Fibroblast of lung (primary cell): ENCODE results near the gene TMEM117. TPM values are rescaled to one million over a fixed set of nuclear protein-coding genes. Genes with fewer than 3 reads are reported as not detected.

Experiments used
- DNase-seq, 2 donors: peaks; one replicate each; pipeline versions ENCODE4 v3.0.0 to v3.0.0-alpha.2; 2010; ENCODE audit warnings: low read depth in 2 of 2
- H2AFZ ChIP-seq: 2 replicates; pipeline ENCODE4 v1.5.1; 2012; ENCODE audit warnings: low read length, control low read depth, inconsistent platforms
- H3K27ac ChIP-seq: 2 replicates; pipeline ENCODE4 v1.5.1; 2011; ENCODE audit warnings: low read length, control low read depth; ENCODE audit not compliant: insufficient read depth
- H3K27me3 ChIP-seq: 2 replicates; pipeline ENCODE4 v1.5.1; 2011; ENCODE audit warnings: mild to moderate bottlenecking, low read length; ENCODE audit not compliant: control insufficient read depth, insufficient read depth
- H3K36me3 ChIP-seq: 2 replicates; pipeline ENCODE4 v1.5.1; 2011; ENCODE audit warnings: low read length; ENCODE audit not compliant: control insufficient read depth, insufficient read depth
- H3K4me1 ChIP-seq: 2 replicates; pipeline ENCODE4 v1.5.1; 2011; ENCODE audit warnings: low read length; ENCODE audit not compliant: control insufficient read depth, insufficient read depth; ENCODE audit errors: extremely low read depth
- H3K4me2 ChIP-seq: 2 replicates; pipeline ENCODE4 v1.5.1; 2011; ENCODE audit warnings: low read length, control low read depth; ENCODE audit not compliant: insufficient read depth; ENCODE audit errors: extremely low read depth
- H3K4me3 ChIP-seq, 4 experiments: fragments of 200-600 bp in 1 of 4; sonication (generic) in 1 of 4; replicated peaks in 1 of 4; 2 replicates each; pipeline ENCODE4 v1.5.1; 2011 to 2016; ENCODE audit warnings: low read length in 4 of 4, low read depth in 3 of 4, mild to moderate bottlenecking in 3 of 4, control low read depth in 2 of 4, inconsistent platforms in 1 of 4, mixed read lengths in 1 of 4; ENCODE audit not compliant: insufficient read depth in 1 of 4; ENCODE audit errors: control extremely low read depth in 1 of 4
- H3K79me2 ChIP-seq: 2 replicates; pipeline ENCODE4 v1.5.1; 2012; ENCODE audit warnings: mild to moderate bottlenecking, low read length, inconsistent platforms; ENCODE audit not compliant: control insufficient read depth, insufficient read depth
- H3K9ac ChIP-seq: 2 replicates; pipeline ENCODE4 v1.5.1; 2011; ENCODE audit warnings: mild to moderate bottlenecking, low read length, control low read depth; ENCODE audit not compliant: insufficient read depth
- H3K9me3 ChIP-seq: 2 replicates; pipeline ENCODE4 v1.5.1; 2012; ENCODE audit warnings: low read depth, low read length; ENCODE audit not compliant: control insufficient read depth, insufficient read depth
- H4K20me1 ChIP-seq: 2 replicates; pipeline ENCODE4 v1.5.1; 2011; ENCODE audit warnings: low read length; ENCODE audit not compliant: control insufficient read depth, insufficient read depth; ENCODE audit errors: extremely low read depth
- CTCF ChIP-seq, 2 donors: IDR thresholded peaks in 1 of 2; conservative IDR thresholded peaks in 1 of 2; 1 replicate in 1 of 2; 2 replicates in 1 of 2; pipeline ENCODE4 v1.5.1; 2011 to 2012; ENCODE audit warnings: low read length in 2 of 2, control low read depth in 1 of 2, inconsistent platforms in 1 of 2, low read depth in 1 of 2, mild to moderate bottlenecking in 1 of 2
- EZH2 ChIP-seq: IDR thresholded peaks from 2 replicates; pipeline ENCODE4 v1.5.1; 2012; ENCODE audit warnings: low read length, control low read depth, mild to moderate bottlenecking; ENCODE audit errors: missing control alignments
- polyA plus RNA-seq, 2 donors: library from polyadenylated mRNA; depleted of rRNA in 1 of 2; stranded (reverse) in 1 of 2; unstranded in 1 of 2; fragments of >200 nt; gene quantifications; 2 replicates each; pipeline ENCODE4 v1.2.1, GENCODE V29; 2011 to 2012; ENCODE audit warnings: missing spikeins in 1 of 2
- total RNA-seq: library from RNA; depleted of rRNA; stranded (reverse); fragments of >200 nt; gene quantifications from 2 replicates; pipeline ENCODE4 v1.2.1, GENCODE V29; 2014

Gene TMEM117
- total and polyA plus RNA-seq, 2 donors (not counting 1 experiment from before 2014, with no cell fraction given), result 7.6 to 7.8 TPM

GRCh38 chr12:43914391-43914790 is 78.5 kb downstream of the TMEM117 start:
- Histone ChIP-seq H3K27me3 (no peaks in the 10 kb centered on the region), H4K20me1 (no peaks in the 10 kb centered on the region), H3K4me2 (no peak overlapping the region), H3K36me3 (no peaks in the 10 kb centered on the region), H3K79me2 (no peaks in the 10 kb centered on the region), H3K4me3 (no peak overlapping the region), H3K27ac (no peak overlapping the region), H3K4me1 (no peaks in the 10 kb centered on the region), H3K9ac (no peak overlapping the region), H3K9me3 (no peaks in the 10 kb centered on the region), H2AFZ (no peak overlapping the region)
- TF ChIP-seq CTCF (conservative IDR thresholded peaks at IDR 0.05 in 1 of 2, IDR thresholded peaks at IDR 0.05 in 1 of 2; ENCODE audit: low read depth in 1 of 2, low read length in 2 of 2) (no peak), EZH2 (no peak)
- DNase-seq, result no peak

- no peaks in the 10 kb centered on the region for H3K9me3 ChIP-seq
- no peak overlapping the region for H3K27ac ChIP-seq
- H4K20me1 ChIP-seq, result no peaks in the 10 kb centered on the region
- no peaks in the 10 kb centered on the region for H3K79me2 ChIP-seq
- H3K4me2 ChIP-seq, result no peak overlapping the region
- TF ChIP-seq EZH2, result no peak
- peak in 1 of 2 donors; percentile 15 for TF ChIP-seq CTCF (conservative IDR thresholded peaks at IDR 0.05 in 1 of 2, IDR thresholded peaks at IDR 0.05 in 1 of 2; ENCODE audit: low read depth in 1 of 2, low read length in 2 of 2)
- H3K4me1 ChIP-seq, result no peaks in the 10 kb centered on the region
- H3K9ac ChIP-seq, result no peak overlapping the region
- no peak overlapping the region for H3K4me3 ChIP-seq
- H3K36me3 ChIP-seq, result no peaks in the 10 kb centered on the region
- peak; percentile 1 to 6 for DNase-seq
- H2AFZ ChIP-seq, result no peak overlapping the region
- no peaks in the 10 kb centered on the region for H3K27me3 ChIP-seq
Measured at GRCh38 chr12:43914923-43915468, 79.1 kb downstream of the TMEM117 start.

- Histone ChIP-seq H2AFZ (no peak overlapping the region), H3K79me2 (no peaks in the 10 kb centered on the region), H3K4me3 (no peak overlapping the region), H4K20me1 (no peaks in the 10 kb centered on the region), H3K9me3 (no peaks in the 10 kb centered on the region), H3K27me3 (no peaks in the 10 kb centered on the region), H3K9ac (no peak overlapping the region), H3K4me1 (no peaks in the 10 kb centered on the region), H3K4me2 (no peak overlapping the region), H3K27ac (no peak overlapping the region), H3K36me3 (no peaks in the 10 kb centered on the region)
- DNase-seq, result no peak
- TF ChIP-seq CTCF (conservative IDR thresholded peaks at IDR 0.05 in 1 of 2, IDR thresholded peaks at IDR 0.05 in 1 of 2; ENCODE audit: low read depth in 1 of 2, low read length in 2 of 2) (no peak), EZH2 (no peak)
Measured at GRCh38 chr12:43917896-43918295, 82.0 kb downstream of the TMEM117 start.
